HG02642 (cell line): Measurements from ENCODE around the gene FXYD2.

Experiments
- ATAC-seq: cut with Tn5 transposase; IDR thresholded peaks from one replicate; pipeline ENCODE4 v1.9.1; 2021; ENCODE audit warnings: mild to moderate bottlenecking; ENCODE audit not compliant: unreplicated experiment, poor library complexity

FXYD2 gene

DNA sequence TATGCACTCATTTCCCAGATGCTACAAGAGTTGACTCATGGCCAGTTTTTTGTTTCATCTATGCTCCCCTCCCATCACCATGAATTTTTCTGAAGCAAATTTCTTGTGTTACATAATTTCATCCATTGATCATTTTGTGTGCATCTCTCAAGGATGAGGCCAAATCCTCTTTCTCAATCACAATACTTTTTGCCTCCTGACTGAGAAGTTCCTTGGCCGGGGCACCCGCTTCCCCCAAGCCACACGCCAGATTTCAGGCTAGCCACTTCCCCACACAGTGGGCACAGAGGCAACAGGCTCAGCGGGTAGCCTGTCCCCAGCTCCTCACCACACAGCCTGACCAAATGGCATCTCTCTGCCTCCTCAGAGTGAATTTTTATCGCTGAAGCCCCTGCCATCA is 17.7 kb downstream of the FXYD2 start:
- ATAC-seq: no peak

- ATAC-seq: no peak
Observed at GRCh38 chr11:117805045-117805444, 19.5 kb downstream of the FXYD2 start.

DNA sequence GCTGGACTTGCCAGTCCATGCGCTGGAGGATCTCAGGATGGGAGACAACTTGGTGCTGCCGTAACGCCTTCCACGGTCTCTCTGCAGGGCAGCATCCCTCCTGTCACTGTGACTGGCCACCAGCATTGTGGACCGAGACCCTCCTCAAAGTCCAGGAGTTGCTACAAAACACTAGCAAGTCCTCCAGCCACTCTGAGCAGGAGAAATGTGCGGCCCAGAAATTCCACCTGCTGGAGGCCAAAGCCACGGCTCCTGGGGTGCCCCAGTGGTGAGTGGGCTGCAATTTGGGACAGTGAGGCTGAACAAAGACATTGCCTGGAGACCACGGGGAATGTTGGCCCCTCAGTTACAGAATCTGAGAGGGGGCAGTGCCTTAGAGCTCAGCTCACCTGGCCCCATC is 20.6 kb downstream of the FXYD2 start:
- ATAC-seq: no peak

GRCh38 chr11:117799634-117800033 is 24.9 kb downstream of the FXYD2 start:
- no peak for ATAC-seq

GRCh38 chr11:117796872-117797529 is 27.5 kb downstream of the FXYD2 start, which contains the start of gene DSCAML1:
Gene DSCAML1 (minus strand): TSS chr11:117797216. CDS start chr11:117797079, 137 bp downstream.
- no peak for ATAC-seq

GRCh38 chr11:117796456-117796871 is 28.1 kb downstream of the FXYD2 start:
- no peak for ATAC-seq

- ATAC-seq: no peak
Observed at GRCh38 chr11:117795638-117796455, 28.7 kb downstream of the FXYD2 start.

DNA sequence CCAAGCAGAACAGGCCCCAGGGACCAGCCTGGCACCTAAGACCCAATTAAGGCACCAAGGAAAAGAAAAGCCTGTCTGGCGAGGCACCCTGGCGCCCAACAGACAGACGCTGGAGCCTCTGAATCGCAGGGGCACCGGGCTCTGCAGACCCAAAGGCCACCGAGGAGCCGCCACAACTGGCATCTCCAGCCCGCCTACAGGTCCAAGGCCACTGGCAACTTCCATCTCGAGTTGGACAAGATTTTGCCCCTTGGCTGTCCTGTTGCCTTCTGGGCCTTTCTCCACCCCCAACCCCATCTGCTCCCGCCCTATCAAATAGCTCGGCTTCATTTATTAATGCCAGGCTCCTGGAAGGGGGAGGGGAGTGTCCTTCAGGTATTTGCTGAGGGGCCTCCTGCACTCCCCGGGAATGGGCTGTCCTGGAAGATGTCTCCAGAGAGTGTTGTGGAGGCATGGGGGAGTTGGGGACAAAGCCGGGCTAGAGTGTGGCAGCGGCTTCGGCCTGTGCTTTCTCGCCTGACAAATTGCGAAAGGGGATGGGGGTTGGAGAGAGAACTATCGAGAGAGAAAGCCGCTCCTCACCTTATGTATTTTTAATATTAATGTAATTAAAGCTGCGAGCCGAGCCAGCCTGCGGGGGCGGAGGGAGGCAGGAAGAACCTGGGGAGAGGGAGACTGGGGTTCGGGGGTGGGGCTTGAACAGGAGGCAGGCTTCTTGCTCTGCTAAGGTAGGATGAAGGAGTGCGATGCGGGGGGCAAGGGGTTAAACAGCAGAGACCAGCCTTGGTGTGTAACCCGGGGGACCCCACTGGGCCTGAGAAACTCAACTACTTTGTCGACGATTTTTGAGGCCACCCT is 29.5 kb downstream of the FXYD2 start:
- ATAC-seq: no peak

DNA sequence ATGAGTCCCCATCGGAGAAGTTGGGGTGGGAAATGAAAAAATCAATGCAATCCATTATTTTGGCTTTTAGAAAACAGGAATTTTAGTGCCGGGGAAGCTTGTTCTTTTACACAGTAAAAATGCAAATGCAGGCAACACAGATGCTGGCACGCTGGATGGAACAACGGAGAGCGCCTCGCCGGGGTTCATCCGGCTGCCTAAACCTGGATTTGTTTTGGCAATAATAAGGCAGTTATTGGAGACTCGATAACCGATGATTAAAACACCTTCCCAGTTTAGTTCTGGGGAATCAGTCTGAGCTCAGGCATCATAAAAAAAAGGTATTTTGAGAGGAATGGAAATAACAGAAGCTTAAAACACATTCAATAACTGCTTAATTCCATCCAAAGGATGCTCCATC is 30.4 kb downstream of the FXYD2 start:
- ATAC-seq: no peak

DNA sequence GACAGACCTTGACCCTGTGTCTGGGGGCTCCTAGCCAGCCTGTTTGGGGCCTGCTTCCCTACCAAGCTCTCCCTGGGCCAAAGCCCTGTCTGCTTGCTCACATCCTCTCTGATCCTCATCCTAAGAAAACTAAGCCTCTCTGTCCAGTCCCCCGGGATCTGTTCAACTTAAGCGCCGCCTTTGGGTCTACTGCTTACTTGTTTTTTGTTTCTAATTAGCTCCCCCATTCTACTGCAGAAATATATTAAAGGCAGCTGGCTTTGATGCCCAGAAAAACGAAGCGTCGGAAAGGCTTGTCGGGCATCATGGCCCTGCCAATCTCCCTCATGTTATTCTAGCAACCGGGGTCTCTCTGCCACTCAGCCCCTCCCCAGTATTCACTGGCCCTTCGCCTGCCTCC is 31.0 kb downstream of the FXYD2 start:
- ATAC-seq: no peak

GRCh38 chr11:117792992-117793391 is 31.6 kb downstream of the FXYD2 start:
- no peak for ATAC-seq

- no peak for ATAC-seq
Observed at GRCh38 chr11:117792241-117792640, 32.3 kb downstream of the FXYD2 start.

DNA sequence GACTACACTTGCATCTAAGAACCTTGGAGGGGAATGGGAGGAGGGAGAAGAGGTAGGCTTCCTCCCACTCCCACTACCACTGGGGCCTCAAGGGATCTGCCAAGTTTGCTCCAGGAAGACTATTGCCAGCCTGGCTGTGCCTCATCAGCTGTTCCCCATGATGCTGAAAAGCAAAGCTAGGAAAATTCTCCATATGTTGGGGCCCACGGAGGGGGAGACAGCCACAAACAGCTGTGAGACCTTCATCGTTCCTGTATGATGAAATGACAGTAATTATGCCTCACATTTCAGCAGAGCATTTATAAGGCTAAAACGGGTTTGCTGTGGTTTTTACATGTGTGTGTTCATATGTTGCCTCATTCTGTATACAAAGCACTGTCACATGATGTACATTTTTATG is 34.3 kb downstream of the FXYD2 start:
- ATAC-seq: no peak

DNA sequence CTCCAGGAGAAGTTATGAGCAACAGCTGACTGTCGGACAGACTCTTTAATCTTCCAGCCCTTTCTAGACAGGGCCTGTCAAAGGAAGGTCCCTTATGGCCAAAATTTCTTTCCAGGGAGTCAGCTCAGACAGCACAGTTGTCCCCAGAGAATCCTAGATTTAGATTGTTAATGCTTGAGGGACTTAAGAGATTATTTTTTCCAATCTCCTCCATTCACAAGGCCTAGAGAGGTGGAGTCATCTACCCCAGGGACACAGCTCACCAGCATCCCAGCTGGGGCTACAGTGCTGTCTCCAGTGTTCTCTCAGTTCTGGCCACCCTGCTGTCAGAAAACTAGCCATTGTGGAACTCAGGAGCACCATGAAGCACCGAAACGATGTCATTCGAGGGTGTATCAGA is 35.3 kb downstream of the FXYD2 start:
- ATAC-seq: no peak

GRCh38 chr11:117786135-117786870 is 38.2 kb downstream of the FXYD2 start:
- no peak for ATAC-seq

DNA sequence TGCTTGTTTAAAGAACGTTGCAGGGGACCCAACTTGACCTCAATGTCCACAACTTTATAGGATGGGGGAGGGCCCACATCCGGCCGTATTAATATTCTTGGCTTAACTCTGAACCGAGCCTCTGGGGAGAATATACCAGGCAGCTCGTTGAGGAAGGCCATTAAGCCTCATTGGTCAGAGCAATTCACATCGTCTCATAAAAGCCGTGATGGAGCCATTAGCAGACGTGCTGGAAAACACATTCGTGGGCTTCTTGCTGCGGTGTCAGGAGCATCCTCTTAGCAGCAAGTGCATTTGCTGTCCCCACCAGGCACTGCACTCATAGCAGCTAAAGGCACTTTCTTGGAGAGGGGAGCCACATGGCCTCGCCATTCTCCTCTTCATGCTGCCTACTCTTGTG is 42.4 kb downstream of the FXYD2 start:
- no peak for ATAC-seq

- no peak for ATAC-seq
Observed at GRCh38 chr11:117781627-117782026, 42.9 kb downstream of the FXYD2 start.

DNA sequence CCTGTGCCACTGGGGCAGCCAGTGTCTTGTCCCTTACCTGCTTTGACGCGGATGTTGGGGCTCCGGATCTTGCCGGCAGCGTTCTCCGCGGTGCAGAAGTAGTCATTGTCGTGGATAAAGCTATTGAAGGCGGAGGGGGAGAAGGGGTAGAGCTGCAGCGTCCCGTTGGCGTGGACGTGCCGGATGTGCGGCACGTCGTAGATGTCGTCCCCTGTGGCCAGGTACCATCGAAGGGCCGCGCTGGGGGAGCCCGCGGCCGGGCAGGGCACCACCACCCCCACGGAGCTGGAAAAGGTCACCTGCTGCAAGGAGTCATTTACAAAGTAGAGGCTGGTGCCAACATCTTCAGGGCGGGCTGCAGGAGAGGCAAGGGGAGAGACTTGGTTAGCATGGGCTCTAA is 44.1 kb downstream of the FXYD2 start:
- no peak for ATAC-seq

- ATAC-seq: no peak
Observed at GRCh38 chr11:117774553-117774952, 50.0 kb downstream of the FXYD2 start.

DNA sequence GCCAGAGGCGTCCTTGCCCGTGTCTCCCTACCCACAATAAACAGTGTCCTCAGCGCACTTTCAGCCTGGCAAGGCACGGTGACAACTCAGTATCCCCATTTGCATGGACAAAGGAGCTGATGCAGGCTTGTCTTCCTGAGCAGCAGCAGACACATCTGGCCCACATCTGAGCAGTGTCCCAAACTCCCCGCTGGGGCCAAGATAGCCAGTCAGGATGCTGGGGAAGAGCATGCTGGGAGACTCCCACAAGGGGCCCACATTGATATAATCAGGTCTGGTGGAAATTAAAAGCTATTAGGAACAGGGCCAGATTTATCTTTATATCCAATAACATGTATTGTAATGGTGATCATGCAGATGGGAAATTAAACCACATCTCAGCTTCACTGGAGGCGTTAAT is 52.2 kb downstream of the FXYD2 start:
- ATAC-seq: no peak
